GM12891 (cell line): ENCODE data around the gene MSH6.

Source experiments
- POLR2A ChIP-seq: IDR thresholded peaks from 2 replicates; pipeline ENCODE4 v1.6.1; 2011; ENCODE audit warnings: low read depth, low read length, control low read depth
- POLR2AphosphoS5 ChIP-seq: IDR thresholded peaks from 2 replicates; pipeline ENCODE4 v1.6.1; 2011; ENCODE audit warnings: low read depth, low read length, control low read depth
- SPI1 ChIP-seq: IDR thresholded peaks from 2 replicates; pipeline ENCODE4 v1.6.1; 2011; ENCODE audit warnings: low read depth, low read length, control low read depth
- TAF1 ChIP-seq: IDR thresholded peaks from 2 replicates; pipeline ENCODE4 v1.6.1; 2011; ENCODE audit warnings: low read depth, low read length, control low read depth

DNA sequence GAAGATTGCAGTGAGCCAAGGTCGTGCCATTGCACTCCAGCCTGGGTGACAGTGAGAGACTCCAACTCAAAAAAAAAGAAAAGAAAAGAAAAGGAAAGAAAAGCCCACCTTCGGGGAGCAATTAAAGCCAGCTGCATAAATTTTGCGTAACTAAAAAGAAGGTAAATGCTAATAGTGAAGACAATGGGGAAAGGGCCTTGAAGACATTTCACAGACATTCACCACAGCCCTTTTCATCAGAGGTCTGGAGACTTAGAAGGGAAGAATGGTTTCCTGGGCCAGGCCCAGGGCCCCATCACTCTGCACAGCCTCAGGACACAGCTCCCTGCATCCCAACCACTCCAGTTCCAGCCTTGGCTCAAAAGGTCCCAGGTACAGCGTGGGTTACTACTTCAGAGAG, 35.1 kb upstream of the MSH6 start:
- TF ChIP-seq POLR2A (no peak), POLR2AphosphoS5 (no peak), SPI1 (no peak), TAF1 (no peak)
